Pancreas (tissue), 10 donors: Measurements from ENCODE around the gene CTSA. TPM values are rescaled to one million over a fixed set of nuclear protein-coding genes. Genes with fewer than 3 reads are reported as not detected.
A peak's percentile ranks its signal among the peaks of the same experiment; 100 is the strongest.
"Not testable (repeated sequence)": the region's sequence is repeated elsewhere in the genome, so short reads cannot be mapped to it uniquely, and the experiment has no call there.

Experiments
- ATAC-seq, 4 donors: fragments of 200-7000 bp; cut with Tn5 transposase; one replicate each; pipeline versions ENCODE4 v1.8.0 to v1.9.1; 2020; ENCODE audit warnings: mild to moderate bottlenecking in 4 of 4, moderate library complexity in 4 of 4
- DNase-seq, 6 donors: peaks; one replicate each; pipeline ENCODE4 v3.0.0-alpha.2; 2020
- FAIRE-seq: peaks from 2 replicates; lab custom pipeline; 2012; peaks lifted over from hg19 to GRCh38; lab: Jason Lieb, UNC
- H3K27ac ChIP-seq, 4 donors: fragments of 200-600 bp; sonication (generic); 1 replicate in 3 of 4; 2 replicates in 1 of 4; pipeline versions ENCODE4 v1.5.0 to v1.8.0; 2020
- H3K27me3 ChIP-seq, 4 donors: fragments of 200-600 bp; one replicate each; pipeline ENCODE4 v1.8.0; 2021
- H3K36me3 ChIP-seq, 3 donors: fragments of 200-600 bp; sonication (generic) in 1 of 3; one replicate each; pipeline versions ENCODE4 v1.5.0 to v1.8.0; 2020 to 2021
- H3K4me1 ChIP-seq, 3 donors: fragments of 200-600 bp; one replicate each; pipeline ENCODE4 v1.8.0; 2021
- H3K4me3 ChIP-seq, 4 donors: fragments of 200-600 bp; sonication (generic) in 2 of 4; one replicate each; pipeline versions ENCODE4 v1.5.0 to v1.8.0; 2020 to 2021
- H3K9me3 ChIP-seq, 4 donors: fragments of 200-600 bp; one replicate each; pipeline ENCODE4 v1.8.0; 2021
- CTCF ChIP-seq, 4 donors: fragments of 200-600 bp; sonication (generic) in 3 of 4; IDR thresholded peaks; one replicate each; pipeline versions ENCODE4 v1.5.0 to v1.8.0; 2021; ENCODE audit warnings: antibody characterized with exemption in 4 of 4
- WGBS, 2 donors: extraction: QIAGEN DNeasy Blood & Tissue Kit; methylation state at CpG; one replicate each; pipeline ENCODE4 v1.1.7; 2013; 5-methylcytosine and 5-hydroxymethylcytosine counted together
- intact Hi-C, 3 donors: fragments of 100-400 bp; cut with DNase I; formaldehyde crosslinking; loops; one replicate each; pipeline versions ENCODE4 v1.11.1 to v1.14.2; 2022
- polyA plus RNA-seq, 2 donors: library from polyadenylated mRNA; stranded (reverse); fragments of 200-250 nt; gene quantifications; one replicate each; pipeline ENCODE4 v1.2.3, GENCODE V29; 2013
- total RNA-seq, 6 donors: library from RNA; stranded (reverse); fragmentation: NEBNext Ultra II Directional in 4 of 6; extraction: Animal tissue kit (Norgen Biotek cat#: 25700) in 4 of 6; gene quantifications; one replicate each; pipeline versions ENCODE4 v1.2.1 to v1.2.4, GENCODE V29; 2021 to 2023
- donor health status: healthy with polysubstance abuse.
- donor health status: DM: no; HTN: no; CAD: no; lungs with moderate emphysema.
- donor health status: DM: no; HTN: no; CAD: no.
- donor health status: control.
- donor health status: control.
- donor health status: Bipolar disorder and iron deficiency.
- donor health status: DM: yes; HTN: yes; CAD: no.
- donor health status: DM: no; HTN: no; CAD: no.
- donor health status: DM: no; HTN: no; CAD: no.
- donor health status: DM: yes; HTN: yes; CAD: no.

The CTSA gene
- total and polyA plus RNA-seq, 8 donors = 27.6 to 103 (median 55.9) TPM

GRCh38 chr20:45926731-45927070, 35.6 kb downstream of the CTSA start:
- DNase-seq = no peak
- Histone ChIP-seq H3K4me1 (no peaks in the 10 kb centered on the region), H3K9me3 (no peaks in the 10 kb centered on the region), H3K27me3 (no peaks in the 10 kb centered on the region), H3K27ac (no peak overlapping the region), H3K4me3 (no peak overlapping the region), H3K36me3 (no peaks in the 10 kb centered on the region)
- ATAC-seq = no peak
- intact Hi-C loops = no loop called here
- TF ChIP-seq CTCF (IDR thresholded peaks at IDR 0.05) = no peak
- 56 to 62% methylated on average over 2 of the region's 2 CpGs for WGBS, 2 donors
- FAIRE-seq = no peak

GRCh38 chr20:45927071-45927878, 36.1 kb downstream of the CTSA start:
- Histone ChIP-seq H3K4me3 (no peak overlapping the region), H3K4me1 (no peaks in the 10 kb centered on the region), H3K27ac (no peak overlapping the region), H3K36me3 (no peaks in the 10 kb centered on the region), H3K27me3 (no peaks in the 10 kb centered on the region), H3K9me3 (no peaks in the 10 kb centered on the region)
- WGBS, 2 donors = 57 to 67% methylated on average over 14 of the region's 14 CpGs
- FAIRE-seq (no peak), ATAC-seq (no peak), DNase-seq (peak in 1 of 6 donors; percentile 9)
- intact Hi-C loops = no loop called here
- no peak for TF ChIP-seq CTCF (IDR thresholded peaks at IDR 0.05)

GRCh38 chr20:45931680-45932079, 40.5 kb downstream of the CTSA start:
- H3K4me1 ChIP-seq, ATAC-seq, H3K27ac ChIP-seq, FAIRE-seq, H3K36me3 ChIP-seq, H3K9me3 ChIP-seq, H3K27me3 ChIP-seq, intact Hi-C loops, H3K4me3 ChIP-seq: not testable (repeated sequence)
- WGBS, 2 donors = 91 to 95% methylated on average over 15 to 17 of the region's 17 CpGs
- peak in 1 of 6 donors; percentile 11 for DNase-seq

- Histone ChIP-seq H3K36me3 (peaks cover 0 to 13% (median 8%) of the 10 kb centered on the region in 3 donors), H3K27ac (peak overlapping the region in 3 of 4 donors; percentile 99 to 100 (median 99)), H3K9me3 (no peaks in the 10 kb centered on the region), H3K4me1 (peaks cover 0 to 10% (median 0%) of the 10 kb centered on the region in 3 donors), H3K27me3 (no peaks in the 10 kb centered on the region), H3K4me3 (peak overlapping the region; percentile 81 to 100 (median 94))
- DNase-seq (peak; percentile 73 to 91 (median 78)), FAIRE-seq (no peak), ATAC-seq (peak; percentile 22 to 58 (median 54))
- peak in 1 of 4 donors; percentile 11 for TF ChIP-seq CTCF (IDR thresholded peaks at IDR 0.05)
- intact Hi-C loops = no loop called here
- WGBS, 2 donors = 8 to 13% methylated on average over 22 of the region's 22 CpGs
These were observed 42.3 kb downstream of the CTSA start for GRCh38 chr20:45933266-45934045.

GRCh38 chr20:45934046-45934585, 43.0 kb downstream of the CTSA start:
- peak overlapping the region; percentile 81 to 100 (median 94) for H3K4me3 ChIP-seq
- no peak for TF ChIP-seq CTCF (IDR thresholded peaks at IDR 0.05)
- H3K27ac ChIP-seq = peak overlapping the region; percentile 99 to 100 (median 100)
- ATAC-seq = peak; percentile 16 to 32 (median 28)
- intact Hi-C loops = no loop called here
- peaks cover 0 to 10% (median 0%) of the 10 kb centered on the region in 3 donors for H3K4me1 ChIP-seq
- peaks cover 0 to 19% (median 14%) of the 10 kb centered on the region in 3 donors for H3K36me3 ChIP-seq
- DNase-seq = peak in 5 of 6 donors; percentile 57 to 90 (median 75)
- no peak for FAIRE-seq
- 0 to 1% methylated on average over 34 of the region's 34 CpGs for WGBS, 2 donors
- no peaks in the 10 kb centered on the region for H3K9me3 ChIP-seq
- H3K27me3 ChIP-seq = no peaks in the 10 kb centered on the region
